GM12878 (cell line): ENCODE results near the gene LMX1B. TPM values are rescaled to one million over a fixed set of nuclear protein-coding genes. Genes with fewer than 3 reads are reported as not detected.

Experiments
- ATAC-seq: fragments of 200-7000 bp; cut with Tn5 transposase; 3 replicates; pipeline ENCODE4 v1.9.1; 2020; ENCODE audit warnings: mild to moderate bottlenecking, moderate library complexity
- BruUV-seq: library from RNA; stranded (reverse); fragments of 400-500 nt; replicated peaks from 2 replicates; lab custom pipeline; 2021; lab: Mats Ljungman, UMichigan
- CTCF ChIA-PET: fragments of 300-600 bp; sonication (Branson Sonifier 250); formaldehyde crosslinking; extraction: SDS; loops from one replicate; lab custom pipeline; 2021; ENCODE audit warnings: inconsistent platforms; lab: Yijun Ruan, JAX
- POLR2A ChIA-PET: fragments of 350-600 bp; formaldehyde crosslinking; extraction: SDS; loops from one replicate; lab custom pipeline; 2021; ENCODE audit warnings: inconsistent platforms; lab: Charles Lee
- RAD21 ChIA-PET: fragments of 300-600 bp; sonication (Branson Sonifier 250); formaldehyde crosslinking; loops from one replicate; lab custom pipeline; 2023; ENCODE audit warnings: antibody characterized with exemption; ENCODE audit not compliant: unreplicated experiment; lab: Charles Lee
- SMC1A ChIA-PET: fragments of 300-600 bp; sonication (Branson Sonifier 250); formaldehyde crosslinking; loops from one replicate; lab custom pipeline; 2023; ENCODE audit not compliant: unreplicated experiment, uncharacterized antibody; lab: Charles Lee
- DNase-seq: peaks from one replicate; pipeline ENCODE4 v3.0.0-alpha.2; 2011; ENCODE audit warnings: low read depth, low spot score
- FAIRE-seq: peaks from 3 replicates; lab custom pipeline; 2011; peaks lifted over from hg19 to GRCh38; lab: Jason Lieb, UNC
- H2AFZ ChIP-seq: 2 replicates; pipeline ENCODE4 v1.6.0; 2011; ENCODE audit warnings: low read depth, low read length, control low read depth; ENCODE audit not compliant: control insufficient read depth
- H3K27ac ChIP-seq: 2 replicates; pipeline ENCODE4 v1.5.1; 2011; ENCODE audit warnings: control low read depth; ENCODE audit not compliant: control insufficient read depth, insufficient read depth
- H3K27me3 ChIP-seq, 2 experiments: replicated peaks in 1 of 2; 2 replicates each; pipeline versions ENCODE4 v1.6.0 to v1.6.1; 2011; ENCODE audit warnings: low read length in 1 of 2; ENCODE audit not compliant: control insufficient read depth in 2 of 2, insufficient read depth in 2 of 2
- H3K36me3 ChIP-seq, 2 experiments: 2 replicates each; pipeline ENCODE4 v1.5.1; 2011; ENCODE audit warnings: low read length in 1 of 2; ENCODE audit not compliant: control insufficient read depth in 2 of 2, insufficient read depth in 2 of 2
- H3K4me1 ChIP-seq: 2 replicates; pipeline ENCODE4 v1.6.1; 2011; ENCODE audit warnings: mild to moderate bottlenecking, low read length, moderate library complexity, mixed read lengths; ENCODE audit not compliant: control insufficient read depth, insufficient read depth
- H3K4me2 ChIP-seq: 2 replicates; pipeline ENCODE4 v1.6.0; 2011; ENCODE audit warnings: control low read depth; ENCODE audit not compliant: control insufficient read depth, insufficient read depth
- H3K4me3 ChIP-seq: fragments of 200-600 bp; sonication (generic); 2 replicates; pipeline ENCODE4 v1.5.1; 2016
- H3K79me2 ChIP-seq: 2 replicates; pipeline ENCODE4 v1.6.0; 2011; ENCODE audit warnings: low read length; ENCODE audit not compliant: control insufficient read depth, insufficient read depth
- H3K9ac ChIP-seq: 2 replicates; pipeline ENCODE4 v1.8.0; 2011; ENCODE audit warnings: low read length, control low read depth, mixed read lengths; ENCODE audit not compliant: control insufficient read depth, insufficient read depth
- H3K9me3 ChIP-seq: replicated peaks from 3 replicates; pipeline ENCODE4 v1.5.1; 2011; ENCODE audit warnings: mild to moderate bottlenecking, low read length; ENCODE audit not compliant: control insufficient read depth, insufficient read depth
- H4K20me1 ChIP-seq: 2 replicates; pipeline ENCODE4 v1.6.0; 2011; ENCODE audit not compliant: control insufficient read depth, insufficient read depth
- CTCF ChIP-seq, 3 experiments: IDR thresholded peaks in 2 of 3; conservative IDR thresholded peaks in 1 of 3; 2 replicates each; pipeline ENCODE4 v1.5.1; 2011; ENCODE audit warnings: low read depth in 3 of 3, low read length in 3 of 3, mild to moderate bottlenecking in 3 of 3, control low read depth in 2 of 3, moderate library complexity in 2 of 3, inconsistent platforms in 1 of 3, mixed read lengths in 1 of 3; ENCODE audit not compliant: control insufficient read depth in 2 of 3, insufficient read depth in 1 of 3; ENCODE audit errors: extremely low read depth in 1 of 3
- RAD21 ChIP-seq: IDR thresholded peaks from 2 replicates; pipeline ENCODE4 v1.6.1; 2011; ENCODE audit warnings: mild to moderate bottlenecking, low read depth, low read length, moderate library complexity; ENCODE audit not compliant: insufficient read depth
- SMC3 ChIP-seq: IDR thresholded peaks from 2 replicates; pipeline ENCODE4 v1.6.1; 2011; ENCODE audit warnings: low read length, improper control_type of control experiment, borderline replicate concordance
- ZZZ3 ChIP-seq: IDR thresholded peaks from 2 replicates; pipeline ENCODE4 v1.6.1; 2011; ENCODE audit warnings: low read depth; ENCODE audit not compliant: control insufficient read depth, insufficient read length
- WGBS: methylation state at CpG from one replicate; pipeline ENCODE4 v1.1.6; 2016; ENCODE audit warnings: low lambda C conversion rate; ENCODE audit not compliant: insufficient replicate concordance, insufficient coverage; ENCODE audit errors: missing lambda C conversion rate; 5-methylcytosine and 5-hydroxymethylcytosine counted together
- in situ Hi-C: fragments of 300-500 bp; cut with MboI; formaldehyde crosslinking; loops from 9 replicates; pipeline ENCODE4 v1.14.3; 2018; ENCODE audit warnings: mixed read lengths
- intact Hi-C: fragments of 100-400 bp; cut with micrococcal nuclease; formaldehyde crosslinking; loops from one replicate; pipeline ENCODE4 v1.14.2; 2022; ENCODE audit not compliant: unreplicated experiment
- polyA plus RNA-seq, 11 experiments: library from polyadenylated mRNA; depleted of rRNA in 4 of 11; unstranded in 6 of 11; stranded (reverse) in 5 of 11; fragments of >200 nt; fragmentation: Nextera tagmentation in 4 of 11; fragmentation: Illumina TruSeq in 1 of 11; extraction: Ambion mirVana in 4 of 11; extraction: Trizol in 1 of 11; gene quantifications; 1 replicate in 1 of 11; 2 replicates in 10 of 11; pipeline versions ENCODE4 v1.2.1 to v1.2.3, GENCODE V29; 2011 to 2016; ENCODE audit warnings: inconsistent platforms in 2 of 11, missing spikeins in 2 of 11, low read depth in 1 of 11
- total RNA-seq, 4 experiments: library from RNA; depleted of rRNA in 3 of 4; stranded (reverse); fragments of >200 nt in 3 of 4; fragmentation: Illumina TruSeq in 1 of 4; extraction: Trizol in 1 of 4; gene quantifications; 2 replicates each; pipeline versions ENCODE4 v1.2.1 to v1.2.3, GENCODE V29; 2013 to 2021

LMX1B gene
- total and polyA plus RNA-seq, 10 of the 15 experiments (the other 5 are each of a cell fraction or from before 2014, with no cell fraction given) = not detected

- Histone ChIP-seq H4K20me1 (no peaks in the 10 kb centered on the region), H3K79me2 (no peaks in the 10 kb centered on the region), H3K4me1 (no peaks in the 10 kb centered on the region), H3K4me2 (no peak overlapping the region), H3K27me3 (peaks cover 0 to 3% of the 10 kb centered on the region in 2 experiments), H3K9ac (no peak overlapping the region), H3K27ac (no peak overlapping the region), H3K36me3 (no peaks in the 10 kb centered on the region), H3K4me3 (no peak overlapping the region), H3K9me3 (no peaks in the 10 kb centered on the region), H2AFZ (no peak overlapping the region)
- in situ Hi-C loops (no loop called here), intact Hi-C loops (loop anchor here (2.0 kb wide), 1 partner anchor 80 kb away; no protein-coding TSS in a partner anchor)
- no peak for DNase-seq
- ATAC-seq = peak; percentile 92
- ChIA-PET SMC1A (interaction anchor here (1.1 to 1.3 kb wide), 2 partner anchors 12 to 91 kb away, joined by 4 to 8 read pairs; no protein-coding TSS in a partner anchor), RAD21 (interaction anchor here (0.7 to 1.6 kb wide), 3 partner anchors 15 to 49 kb away, joined by 3 read pairs; no protein-coding TSS in a partner anchor), CTCF (interaction anchor here (0.6 to 2.9 kb wide), 17 partner anchors 10 to 169 kb away, joined by 3 to 18 read pairs (median 4); no protein-coding TSS in a partner anchor), POLR2A (no interaction called here)
- TF ChIP-seq SMC3 = peak; percentile 30; the same call in 1 of the 2 replicates
- TF ChIP-seq CTCF (IDR thresholded peaks at IDR 0.05 in 2 of 3, conservative IDR thresholded peaks at IDR 0.05 in 1 of 3; ENCODE audit: control insufficient read depth in 2 of 3, extremely low read depth in 1 of 3, insufficient read depth in 1 of 3, low read depth in 3 of 3, low read length in 3 of 3) = peak; percentile 55 to 78 (median 58)
- no peak for TF ChIP-seq ZZZ3
- TF ChIP-seq RAD21 = peak; percentile 27; the same call in 1 of the 2 replicates
- FAIRE-seq = no peak
- no TSS peak for BruUV-seq
- 34% methylated on average over 25 of the region's 25 CpGs for whole genome bisulfite sequencing
Observed at GRCh38 chr9:126690431-126691051, 76.8 kb downstream of the LMX1B start.
